Activated naive CD4-positive, alpha-beta T cell treated with anti-CD3 and anti-CD28 coated beads, Interleukin-2, amount 50 U/mL, for 16 hours (primary cell): Measurements from ENCODE around the gene SGSM1.
"Not testable (repeated sequence)": the region's sequence is repeated elsewhere in the genome, so short reads cannot be mapped to it uniquely, and the experiment has no call there.

Experiments
- DNase-seq: peaks from one replicate; pipeline ENCODE4 v3.0.0-alpha.2; 2020

Gene SGSM1

DNA sequence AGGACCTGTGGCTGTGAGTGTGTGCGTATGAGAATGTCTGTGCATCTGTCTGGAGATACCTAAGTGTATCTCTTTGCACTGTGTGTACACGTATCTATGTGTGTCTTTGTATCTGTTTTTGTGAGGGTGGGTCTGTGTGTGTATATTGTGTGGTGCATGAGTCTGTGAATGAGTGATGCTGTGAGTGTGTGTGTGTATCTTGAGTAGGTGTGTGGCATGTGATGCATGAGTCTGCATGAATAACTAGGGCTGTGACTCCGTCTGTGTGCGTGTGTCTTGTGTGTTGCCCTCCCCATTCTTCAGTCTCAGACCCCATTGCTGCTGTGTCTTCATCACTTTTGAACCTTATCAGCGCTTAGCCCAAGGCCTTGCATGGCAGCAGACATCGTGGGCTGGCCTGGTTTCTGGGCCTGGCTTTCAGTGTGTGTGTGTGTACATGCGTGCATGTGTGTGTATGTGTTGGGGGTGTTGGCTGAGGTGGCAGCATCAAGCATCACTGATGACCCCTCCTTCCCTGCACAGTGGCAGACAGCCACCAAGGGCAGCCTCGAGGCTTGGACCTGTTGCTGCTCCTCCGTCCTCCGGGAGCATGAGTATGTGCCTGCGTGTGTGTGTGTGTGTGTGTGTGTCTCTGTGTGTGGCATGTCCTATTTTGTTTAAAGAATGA is 1.4 kb downstream of the SGSM1 start:
- no peak for DNase-seq

DNA sequence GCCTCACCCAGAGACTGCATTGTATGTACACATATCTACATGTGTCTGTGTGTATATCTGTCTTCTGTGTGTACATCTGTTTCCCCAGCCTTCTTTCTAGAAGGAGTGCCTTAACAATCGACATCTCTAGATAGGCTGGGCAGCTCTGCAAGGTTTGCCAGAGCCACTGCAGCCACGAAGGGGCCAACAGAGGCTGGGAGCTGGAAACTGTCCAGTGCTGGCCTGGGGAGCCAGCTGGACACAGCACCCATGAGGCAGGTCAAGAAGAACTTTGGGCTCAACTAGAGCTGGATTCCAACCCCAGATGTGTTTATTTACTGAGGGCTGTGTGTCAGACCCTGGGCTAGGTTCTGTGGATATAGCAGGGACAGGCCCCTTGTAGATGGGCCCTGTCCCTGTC is 3.3 kb downstream of the SGSM1 start:
- no peak for DNase-seq

DNA sequence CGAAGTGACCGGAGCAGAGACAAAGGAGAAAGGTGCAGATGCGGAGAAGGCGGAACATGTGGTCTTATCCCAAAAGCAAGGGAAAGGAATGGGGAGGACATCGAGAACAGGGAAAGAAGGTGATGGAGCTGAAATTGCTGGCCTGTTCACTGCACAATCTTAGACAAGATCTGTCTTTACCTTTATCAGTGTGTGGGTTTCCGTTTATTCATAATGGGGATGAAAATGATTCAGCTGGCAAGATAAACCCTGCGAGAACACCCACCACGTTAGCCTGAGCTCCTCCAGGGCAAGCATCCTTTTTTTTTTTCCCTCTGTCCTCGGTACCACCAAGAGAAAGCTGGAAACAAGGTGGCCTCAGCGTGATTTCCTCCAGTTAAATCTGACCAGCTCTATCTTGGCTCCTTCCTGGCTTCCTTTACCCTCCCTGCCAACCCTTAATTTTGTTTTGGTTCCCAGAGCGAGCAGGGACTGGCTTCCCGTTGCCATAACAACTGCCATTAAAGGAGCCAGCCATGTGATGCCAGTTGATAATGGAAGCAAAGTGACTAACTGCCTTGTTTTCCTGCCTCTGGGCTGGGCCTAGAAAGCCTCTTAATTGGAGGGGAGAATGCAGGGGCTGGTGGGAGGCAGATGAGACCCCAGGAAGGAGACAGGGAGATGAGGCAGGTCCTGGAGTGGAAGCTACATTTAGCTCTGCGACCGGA is 4.2 kb downstream of the SGSM1 start:
- no peak for DNase-seq

DNA sequence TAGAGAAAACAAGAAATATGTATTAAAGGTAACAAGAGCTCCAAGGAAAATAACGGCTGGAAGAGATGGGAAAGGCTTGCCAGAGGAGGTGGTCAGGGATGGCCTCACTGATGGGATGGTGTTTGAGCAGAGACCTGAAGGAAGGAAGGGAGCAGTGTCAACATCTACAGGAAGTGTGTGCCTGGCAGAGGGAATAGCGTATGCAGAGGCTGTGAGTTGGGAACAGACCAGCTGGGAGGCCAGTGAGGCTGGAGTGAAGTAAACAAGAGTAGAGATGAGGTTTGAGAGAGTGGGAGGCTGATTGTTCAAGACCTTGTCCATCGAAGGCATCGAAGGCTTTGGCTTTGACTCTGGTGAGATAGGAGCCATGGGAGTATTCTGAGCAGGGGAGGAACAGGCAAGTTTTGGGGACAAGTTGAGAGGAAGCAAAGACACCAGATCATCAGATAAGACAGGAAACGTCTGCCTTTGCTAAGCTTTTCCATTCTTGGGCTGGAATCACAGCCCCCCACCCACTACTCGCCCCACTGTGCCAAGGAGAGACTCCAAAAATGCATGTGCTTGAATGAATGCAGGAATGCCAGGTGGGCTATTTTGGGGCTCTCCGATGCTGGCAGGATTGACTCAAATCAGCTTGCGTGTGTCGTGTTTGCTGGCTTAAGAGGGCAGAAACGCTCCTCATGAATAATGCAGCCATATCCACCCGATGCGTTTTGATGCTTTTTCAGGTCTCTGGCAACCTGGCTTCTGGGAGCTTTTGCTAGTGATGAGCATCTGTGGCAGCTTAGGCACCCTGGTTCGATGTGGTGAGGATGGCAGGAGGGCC is 7.2 kb downstream of the SGSM1 start:
- DNase-seq = no peak

DNA sequence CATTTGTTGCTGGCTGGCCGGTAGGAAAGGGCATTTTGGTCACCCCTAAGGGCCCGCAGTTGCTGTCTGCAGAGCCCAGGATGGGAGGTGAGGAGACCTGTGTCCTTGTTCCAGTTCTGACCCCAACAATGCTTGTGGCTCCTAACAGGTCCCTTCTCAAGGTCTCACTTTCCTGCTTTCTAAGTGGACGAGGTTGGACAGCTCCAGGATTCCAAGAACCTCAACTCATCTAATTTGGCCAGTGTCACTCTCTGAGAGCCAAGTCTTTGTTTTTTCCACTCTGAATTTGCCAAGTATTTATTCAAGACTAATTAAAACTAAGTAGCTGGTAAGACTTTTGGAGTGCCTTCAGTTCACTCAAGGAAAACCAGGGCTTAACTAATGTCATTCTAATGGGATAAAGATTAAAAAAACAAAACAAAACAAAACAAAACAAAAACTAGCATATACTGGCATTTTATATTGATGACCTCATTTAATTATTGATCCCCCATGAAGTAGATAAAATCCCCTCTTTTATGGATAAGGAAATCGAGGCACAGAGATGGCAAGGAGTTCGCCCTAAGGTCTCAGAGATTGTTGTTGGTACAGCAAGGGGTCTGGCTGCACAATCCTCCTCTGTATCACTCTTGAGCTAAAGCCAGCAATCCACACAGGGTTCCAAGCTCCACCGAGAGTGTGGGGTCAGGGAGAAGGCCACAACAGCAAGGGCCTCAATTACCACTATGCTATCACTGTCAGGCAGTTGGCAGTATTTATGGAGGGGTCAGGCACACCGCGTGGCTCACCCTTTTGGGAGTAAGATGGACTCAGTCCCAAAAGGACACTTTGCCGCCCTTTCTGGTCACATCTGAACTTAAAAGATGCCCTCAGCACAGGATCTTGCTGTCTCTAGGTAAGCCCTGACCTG is 8.1 kb downstream of the SGSM1 start:
- DNase-seq = no peak

DNA sequence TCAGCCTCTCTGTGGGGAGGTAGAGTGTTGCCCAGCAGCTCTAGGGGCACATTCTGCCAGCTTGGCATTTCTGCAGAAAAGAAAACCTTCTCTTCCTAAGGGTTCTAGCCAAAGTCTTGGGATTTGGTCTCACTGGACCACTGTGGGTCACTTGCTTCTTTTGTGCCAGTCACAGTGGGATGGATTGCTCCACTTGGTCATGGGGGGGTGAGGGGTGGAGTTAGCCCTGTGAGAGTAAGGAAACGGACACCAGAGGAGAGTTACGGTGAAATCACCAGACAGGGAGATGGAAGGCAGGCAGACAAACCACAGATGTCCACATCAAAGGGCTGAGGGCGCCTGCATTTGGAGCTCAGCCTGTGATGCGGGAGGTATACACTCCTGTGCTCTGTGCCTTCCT is 10.8 kb downstream of the SGSM1 start:
- no peak for DNase-seq

DNA sequence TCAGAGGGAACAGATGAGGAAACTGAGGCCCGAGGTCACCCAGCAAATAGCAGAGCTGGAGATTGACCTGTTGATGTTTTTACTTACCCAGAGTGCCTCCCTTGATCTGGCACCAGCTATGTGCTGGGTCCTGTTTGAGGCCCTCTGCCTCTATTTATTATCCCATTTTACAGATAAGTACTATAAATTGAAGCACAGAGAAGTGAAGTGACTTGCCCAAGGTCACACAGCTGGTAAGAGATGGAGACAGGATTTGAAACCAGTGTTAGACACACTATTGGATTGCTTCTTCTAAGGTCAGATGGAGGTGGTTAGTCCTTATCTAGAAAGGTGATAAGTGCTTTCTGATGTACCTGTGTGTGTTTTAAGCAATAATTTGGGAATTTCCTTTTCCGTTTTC is 13.5 kb downstream of the SGSM1 start:
- no peak for DNase-seq

DNA sequence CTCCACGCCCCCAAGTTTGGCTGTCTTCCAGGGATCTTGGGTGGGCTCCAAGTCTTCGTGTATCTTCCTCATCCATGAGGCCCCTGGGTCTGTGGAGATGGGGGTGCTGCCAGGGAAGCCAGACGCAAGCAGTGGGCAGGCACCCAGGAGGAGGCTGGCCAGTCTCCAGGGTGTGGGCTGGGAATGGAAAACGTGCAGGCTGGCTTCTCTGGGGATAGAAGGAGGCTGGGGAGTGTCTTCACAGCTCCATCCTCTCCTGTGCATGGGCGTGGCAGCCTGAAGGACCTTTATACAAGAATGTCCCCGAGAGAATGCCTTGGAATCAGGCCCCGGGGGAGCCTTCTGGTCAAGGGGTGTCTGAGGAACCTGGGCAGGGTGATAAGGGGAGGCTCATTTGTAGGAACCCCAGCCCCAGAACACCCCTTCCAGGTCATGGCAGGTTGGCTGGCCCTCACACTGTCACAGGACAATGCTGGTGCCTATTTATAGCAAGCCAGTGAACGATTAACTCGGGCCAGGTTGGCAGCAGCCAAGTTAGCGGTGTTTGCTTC is 14.0 kb downstream of the SGSM1 start:
- no peak for DNase-seq

DNA sequence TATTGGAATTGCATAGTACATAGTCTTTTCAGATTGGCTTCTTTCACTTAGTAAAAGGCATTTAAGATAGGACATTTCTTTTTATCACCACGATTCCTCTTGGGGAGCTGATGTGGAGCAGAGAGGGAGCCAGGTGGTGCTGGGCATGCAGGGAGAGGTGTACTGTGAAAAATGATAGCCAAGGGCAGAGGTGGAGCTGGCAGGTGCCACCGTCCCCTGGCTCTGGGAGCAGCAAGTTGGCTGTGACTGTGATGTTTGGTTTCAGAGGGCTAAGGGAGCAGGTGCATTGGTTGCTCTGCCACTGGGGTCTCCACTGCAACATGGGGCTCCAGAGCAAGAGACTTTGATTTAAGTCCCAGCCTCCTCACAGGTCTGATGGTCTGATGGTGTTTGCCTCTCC is 16.5 kb downstream of the SGSM1 start:
- no peak for DNase-seq

DNA sequence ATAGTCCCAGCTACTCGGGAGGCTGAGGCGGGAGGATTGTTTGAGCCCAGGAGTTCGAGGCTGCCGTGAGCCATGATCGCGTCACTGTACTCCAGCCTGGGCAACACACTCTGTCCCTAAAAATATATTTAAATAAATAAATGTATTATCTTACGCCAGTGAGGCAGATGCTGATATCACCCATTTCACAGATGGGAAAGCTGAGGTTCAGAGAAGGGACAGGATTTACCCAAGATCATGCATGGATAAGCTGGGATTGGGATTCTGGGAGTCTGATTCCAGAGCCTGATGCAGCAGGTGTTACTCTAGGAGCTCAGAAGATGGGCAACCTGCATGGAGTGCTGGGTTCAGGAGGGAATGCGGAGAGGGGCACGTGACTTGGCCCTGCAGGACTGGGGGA is 17.8 kb downstream of the SGSM1 start:
- DNase-seq = no peak

DNA sequence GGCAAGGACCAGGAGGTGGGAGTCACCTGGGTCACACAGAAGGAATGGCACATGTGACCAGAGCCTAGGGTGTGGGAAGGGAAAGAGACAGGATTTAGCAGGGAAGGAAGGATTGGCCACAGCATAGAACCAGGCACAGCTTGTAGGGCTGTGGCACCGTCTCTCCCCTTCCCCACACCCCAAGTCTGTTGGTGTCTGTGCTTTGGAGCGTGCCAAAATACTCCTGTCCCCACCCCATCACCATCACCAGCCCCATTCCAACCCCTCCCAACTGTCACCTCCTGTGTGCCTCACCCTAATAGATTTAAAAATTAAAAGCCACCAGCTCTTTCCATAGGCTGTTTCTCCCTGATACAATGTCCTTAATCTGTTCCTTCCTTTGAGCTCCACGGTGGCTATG is 18.2 kb downstream of the SGSM1 start:
- no peak for DNase-seq

DNA sequence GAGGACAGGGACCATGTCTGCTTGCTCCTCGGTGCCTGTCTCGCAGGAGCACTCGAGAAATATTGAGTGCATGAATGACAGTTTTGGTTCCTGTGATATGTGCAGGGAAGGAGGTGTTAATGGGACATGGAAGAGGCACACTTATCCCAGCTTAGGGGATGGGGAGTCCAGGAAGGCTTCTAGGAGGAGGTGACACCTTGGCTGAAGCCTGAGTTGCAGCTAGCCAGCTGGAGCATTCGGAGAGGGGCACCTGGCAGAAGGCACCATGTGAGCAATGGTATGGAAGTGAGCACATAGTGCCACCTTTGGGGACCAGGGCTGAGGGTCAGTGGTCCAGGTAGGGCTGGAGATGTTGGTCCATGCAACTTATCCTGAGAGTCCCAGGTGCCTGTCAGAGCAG is 18.9 kb downstream of the SGSM1 start:
- no peak for DNase-seq

DNA sequence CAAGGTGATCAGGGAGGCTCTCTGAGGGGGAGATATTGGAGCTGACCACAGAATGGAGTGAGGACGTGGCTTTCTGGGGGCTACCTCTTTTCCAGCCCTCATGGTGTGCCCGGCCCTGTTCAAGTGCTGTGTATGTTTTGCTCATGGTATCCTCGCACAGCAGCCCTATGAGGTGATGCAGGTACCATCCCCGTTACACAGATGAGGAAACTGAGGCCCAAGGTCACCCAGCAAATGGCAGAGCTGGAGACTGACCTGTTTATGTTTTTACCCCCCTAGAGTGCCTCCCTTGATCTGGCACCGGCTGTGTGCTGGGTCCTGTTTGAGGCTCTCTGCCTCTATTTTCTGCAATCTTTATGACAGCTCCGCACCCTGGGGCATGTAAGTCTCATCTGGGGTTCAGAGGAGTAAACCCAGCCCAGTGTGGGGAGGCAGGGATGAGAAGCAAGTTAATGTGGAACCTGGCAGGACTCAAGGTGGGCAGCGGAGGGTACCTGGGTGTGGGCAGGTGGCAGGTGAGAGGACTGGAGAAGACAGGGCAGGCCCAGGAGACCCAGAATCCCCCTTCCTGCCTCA is 20.8 kb downstream of the SGSM1 start:
- DNase-seq = no peak

DNA sequence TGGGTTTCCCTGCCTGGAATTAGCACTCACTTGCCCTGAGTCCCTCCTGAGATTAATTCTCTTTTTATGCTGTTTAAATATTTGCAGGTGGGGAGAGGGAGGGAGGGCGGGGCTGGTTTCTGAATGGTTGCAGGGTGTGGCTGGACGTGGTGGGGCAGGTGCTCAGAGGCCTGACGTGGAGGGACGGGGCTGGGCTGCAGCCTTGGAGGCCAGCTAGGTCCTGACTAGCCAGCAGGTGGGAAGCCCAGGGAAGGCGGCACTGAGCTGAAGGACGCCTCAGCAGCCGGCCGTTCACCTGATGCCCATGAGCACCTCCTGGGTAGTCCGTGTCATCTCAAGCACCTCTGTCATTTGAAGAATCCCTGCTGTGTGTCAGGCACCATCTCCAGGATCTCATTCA is 21.3 kb downstream of the SGSM1 start:
- no peak for DNase-seq

DNA sequence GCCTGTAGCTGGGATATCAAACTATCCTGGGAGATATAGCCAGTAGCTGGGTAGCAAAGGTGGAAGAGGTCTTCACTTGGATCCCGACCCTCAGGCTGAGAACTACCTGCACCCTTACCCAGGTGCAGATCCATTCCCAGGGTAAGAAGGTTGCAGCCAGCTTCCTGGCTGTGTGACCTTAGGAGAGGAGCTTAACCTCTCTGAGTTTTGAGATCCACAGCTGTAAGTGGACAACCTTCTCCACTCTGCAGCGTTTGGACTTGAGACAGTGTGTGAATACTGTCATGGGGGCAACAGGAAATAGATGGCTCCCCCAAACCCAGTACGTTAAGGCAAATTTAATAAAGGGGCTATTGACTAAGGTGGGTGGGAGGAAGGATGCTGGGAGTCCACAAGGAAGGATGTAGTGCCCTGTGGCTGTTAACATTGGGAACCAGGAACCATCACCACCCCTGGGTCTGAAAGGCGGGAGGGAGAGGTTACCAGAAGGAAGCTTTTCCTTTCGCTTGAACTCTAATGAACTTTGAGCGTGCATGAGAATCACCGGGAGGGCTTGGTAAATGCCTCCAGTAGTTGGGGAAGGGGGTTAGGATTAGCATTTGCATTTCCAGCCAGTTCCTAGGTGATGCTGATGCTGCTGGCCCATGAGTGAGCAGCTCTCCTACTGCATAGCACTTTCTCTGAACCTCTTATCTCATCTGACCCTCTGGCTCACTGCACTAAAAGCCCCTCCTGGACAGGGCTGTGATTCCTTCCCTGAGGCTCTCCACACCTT is 24.4 kb downstream of the SGSM1 start:
- no peak for DNase-seq

DNA sequence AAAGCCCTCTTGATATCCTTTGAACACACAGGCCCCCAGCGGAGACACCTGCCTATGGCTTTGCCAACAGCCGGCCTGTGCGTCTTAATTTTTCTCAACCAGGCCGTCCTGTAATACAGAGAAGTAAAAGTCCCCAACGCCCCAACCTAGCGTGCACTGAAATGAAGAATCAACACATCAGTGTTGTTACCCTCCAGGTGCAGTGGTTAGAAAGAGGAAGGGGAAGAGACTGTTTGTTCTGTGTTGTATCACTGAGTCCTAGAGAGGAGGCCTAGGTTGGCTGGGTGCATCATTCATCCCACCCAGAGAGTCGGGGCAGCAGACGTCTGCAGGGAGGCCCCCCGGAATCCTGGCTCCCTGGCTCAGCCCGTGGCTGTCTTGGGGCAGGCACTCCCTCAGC is 25.7 kb downstream of the SGSM1 start:
- no peak for DNase-seq

DNA sequence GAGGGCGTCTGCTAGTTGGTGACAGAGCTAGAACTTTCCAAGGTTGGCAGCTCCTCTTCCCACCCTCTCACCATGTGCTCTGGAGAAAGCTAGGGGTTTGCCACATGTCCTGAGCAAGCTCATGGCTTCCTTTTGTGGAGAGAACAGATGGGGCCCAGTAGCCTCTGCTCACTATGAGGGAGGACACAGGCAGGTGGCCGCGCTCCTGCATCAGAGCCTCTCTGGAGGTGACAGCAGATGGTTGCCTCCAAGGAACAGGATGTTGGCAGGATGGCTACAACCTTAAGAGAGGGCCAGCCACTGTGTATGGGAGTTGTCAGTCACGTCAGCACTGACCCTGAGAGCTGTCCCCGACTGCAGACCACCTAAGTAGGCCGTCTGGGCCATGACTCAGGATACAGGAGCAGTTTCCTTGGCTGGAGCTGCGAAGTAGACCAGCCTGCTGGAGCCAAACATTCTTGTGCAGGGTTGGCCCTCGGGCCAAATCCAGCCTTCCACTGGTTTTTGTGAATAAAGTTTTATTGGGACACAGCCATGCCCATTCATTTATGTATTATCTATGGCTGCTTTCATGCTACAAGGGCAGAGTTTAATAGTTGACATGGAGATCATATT is 28.0 kb downstream of the SGSM1 start:
- DNase-seq = no peak

DNA sequence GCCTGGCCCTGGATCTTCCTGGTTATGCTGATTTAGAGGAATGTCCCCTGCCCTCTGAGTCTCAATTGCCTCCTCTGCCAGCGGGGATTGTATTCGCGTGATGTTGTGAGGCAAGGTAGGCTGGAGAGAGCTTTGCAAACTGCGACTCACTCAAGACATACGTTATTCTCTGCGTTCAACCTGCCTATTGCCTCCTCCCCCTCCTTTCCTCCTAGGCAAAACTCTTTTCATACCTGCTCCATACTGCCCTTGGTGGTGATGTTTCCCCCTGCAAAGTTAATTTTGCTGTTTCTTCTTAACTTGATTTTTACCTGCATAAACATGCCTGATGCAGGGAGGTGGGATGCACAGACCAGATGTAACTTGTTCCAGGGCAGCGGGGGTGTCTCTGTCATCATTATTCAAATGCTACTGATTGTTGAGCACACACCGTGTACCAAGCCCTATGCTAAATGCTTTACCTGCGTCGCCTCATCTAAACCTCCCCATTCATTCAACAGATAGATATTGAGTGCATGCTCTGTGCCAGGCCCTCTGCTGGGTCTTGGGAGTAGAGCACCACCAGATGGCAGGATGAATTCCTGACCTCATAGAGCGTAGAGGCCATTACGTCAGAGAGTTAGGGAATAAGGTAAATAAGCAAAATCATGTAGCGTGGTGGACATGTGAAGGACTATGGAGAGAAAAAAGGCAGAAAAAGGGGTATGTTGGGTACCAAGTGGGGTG is 29.0 kb downstream of the SGSM1 start:
- DNase-seq = no peak

DNA sequence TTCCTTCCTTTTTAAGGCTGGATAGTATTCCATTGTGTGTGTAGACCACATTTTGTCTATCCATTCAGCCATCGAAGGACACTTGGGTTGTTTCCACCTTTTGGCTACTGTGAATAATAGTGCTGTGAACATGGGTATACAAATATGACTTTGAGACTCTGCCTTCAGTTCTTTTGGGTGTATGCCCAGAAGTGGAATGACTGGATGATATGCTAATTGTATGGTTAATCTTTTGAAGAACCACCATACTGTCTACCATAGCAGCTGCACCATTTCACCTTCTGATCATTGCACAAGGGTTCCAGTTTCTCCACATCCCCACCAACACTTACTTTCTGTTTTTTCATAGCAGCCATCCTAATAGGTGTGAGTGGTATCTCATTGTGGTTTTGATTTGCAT is 30.3 kb downstream of the SGSM1 start:
- no peak for DNase-seq

DNA sequence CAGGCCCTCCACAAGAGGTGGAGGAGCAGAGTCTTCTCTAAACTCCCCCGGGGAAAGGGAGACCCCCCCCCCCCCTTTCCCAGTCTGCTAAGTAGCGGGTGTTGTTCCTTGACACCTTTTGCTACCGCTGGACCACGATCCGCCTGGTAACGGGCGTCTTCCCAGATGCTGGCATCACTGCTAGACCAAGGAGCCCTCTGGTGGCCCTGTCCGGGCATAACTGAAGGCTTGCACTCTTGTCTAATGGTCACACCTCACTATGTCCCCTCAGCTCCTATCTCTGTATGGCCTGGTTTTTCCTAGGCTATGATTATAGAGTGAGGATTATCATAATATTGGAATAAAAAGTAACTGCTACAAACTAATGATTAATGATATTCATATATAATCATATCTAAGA is 31.5 kb downstream of the SGSM1 start:
- not testable (repeated sequence) for DNase-seq
